HG03060 (cell line): ENCODE measurements around the gene PRKCA.

Experiments used
- ATAC-seq: cut with Tn5 transposase; IDR thresholded peaks from one replicate; pipeline ENCODE4 v1.9.1; 2021; ENCODE audit warnings: low read depth, moderate number of reproducible peaks; ENCODE audit not compliant: unreplicated experiment

Gene PRKCA

GRCh38 chr17:66630828-66631472, 328.5 kb downstream of the PRKCA start:
- no peak for ATAC-seq

- no peak for ATAC-seq
Observed at GRCh38 chr17:66632731-66633130, 330.3 kb downstream of the PRKCA start.

- ATAC-seq: no peak
Observed at GRCh38 chr17:66633317-66633965, 331.0 kb downstream of the PRKCA start.

- ATAC-seq: no peak
Observed at GRCh38 chr17:66634193-66634592, 331.8 kb downstream of the PRKCA start.

GRCh38 chr17:66635386-66636045, 333.1 kb downstream of the PRKCA start:
- ATAC-seq: no peak

GRCh38 chr17:66636111-66636510, 333.7 kb downstream of the PRKCA start:
- ATAC-seq: no peak

- ATAC-seq: no peak
Observed at GRCh38 chr17:66637491-66637890, 335.1 kb downstream of the PRKCA start.

GRCh38 chr17:66638707-66639479, 336.5 kb downstream of the PRKCA start:
- no peak for ATAC-seq

GRCh38 chr17:66643815-66644710, 341.6 kb downstream of the PRKCA start:
- ATAC-seq: no peak

GRCh38 chr17:66645259-66645658, 342.8 kb downstream of the PRKCA start:
- no peak for ATAC-seq

- no peak for ATAC-seq
Observed at GRCh38 chr17:66647391-66647983, 345.1 kb downstream of the PRKCA start.

- ATAC-seq: no peak
Observed at GRCh38 chr17:66649818-66650543, 347.6 kb downstream of the PRKCA start.

GRCh38 chr17:66650544-66650877, 348.1 kb downstream of the PRKCA start:
- no peak for ATAC-seq

GRCh38 chr17:66652840-66653507, 350.6 kb downstream of the PRKCA start:
- no peak for ATAC-seq

GRCh38 chr17:66654106-66654740, 351.8 kb downstream of the PRKCA start:
- ATAC-seq: no peak

- no peak for ATAC-seq
Observed at GRCh38 chr17:66654764-66655163, 352.4 kb downstream of the PRKCA start.

GRCh38 chr17:66655461-66655860, 353.0 kb downstream of the PRKCA start:
- ATAC-seq: no peak

- ATAC-seq: no peak
Observed at GRCh38 chr17:66655861-66656260, 353.4 kb downstream of the PRKCA start.
